ENCODE measurements around the gene ZNF804A. TPM values are rescaled to one million over a fixed set of nuclear protein-coding genes. Genes with fewer than 3 reads are reported as not detected.

ZNF804A gene
- total RNA-seq, 1 donor from 2014 or later = not detected

DNA sequence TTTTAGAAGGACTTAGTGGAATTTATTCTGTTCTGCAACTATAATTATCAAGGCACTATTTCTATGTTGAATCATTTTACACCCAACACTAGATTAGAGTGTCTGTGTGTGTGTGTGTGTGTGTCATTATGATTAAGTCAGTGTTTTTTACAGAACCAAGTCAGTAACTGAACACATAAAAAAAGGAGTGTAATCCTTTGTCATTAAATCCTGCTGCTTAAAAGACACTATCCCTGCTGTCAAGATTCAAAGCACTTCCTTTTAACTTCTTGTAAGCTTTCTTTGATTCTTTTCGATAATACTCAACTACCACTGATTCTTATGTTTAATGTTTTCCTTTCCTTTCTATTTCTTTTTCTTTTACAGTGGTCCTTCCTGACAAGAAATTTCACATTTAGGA lies 306.7 kb downstream of the ZNF804A start:
- H3K9me3 ChIP-seq (ENCODE audit: low read depth) = no peaks in the 10 kb centered on the region
- H3K79me2 ChIP-seq (ENCODE audit: low read depth) = no peaks in the 10 kb centered on the region
- H3K27ac Mint-ChIP-seq = no peak overlapping the region
- peaks cover 3% of the 10 kb centered on the region for H3K4me1 ChIP-seq
- H3K36me3 Mint-ChIP-seq = no peaks in the 10 kb centered on the region
- no peaks in the 10 kb centered on the region for H3K9me3 Mint-ChIP-seq
- peaks cover 12% of the 10 kb centered on the region for H3K4me1 Mint-ChIP-seq
- H3K36me3 ChIP-seq = no peaks in the 10 kb centered on the region
- no peak overlapping the region for H2AFZ ChIP-seq (replicated peaks)
- DNase-seq (ENCODE audit: low spot score) = no peak
- no peaks in the 10 kb centered on the region for H4K20me1 ChIP-seq (ENCODE audit: low read depth)
- no peaks in the 10 kb centered on the region for H3K27me3 Mint-ChIP-seq (ENCODE audit: insufficient read depth, low read depth)
- no peak overlapping the region for H3K4me3 Mint-ChIP-seq
- no peak overlapping the region for H3K9ac ChIP-seq
- no peak overlapping the region for H3K27ac ChIP-seq
- no peak overlapping the region for H3K4me2 ChIP-seq
- no peaks in the 10 kb centered on the region for H3K27me3 ChIP-seq
- TF ChIP-seq EZH2phosphoT487 (IDR thresholded peaks at IDR 0.05) (no peak), EZH2 (IDR thresholded peaks at IDR 0.05) (no peak), CTCF (IDR thresholded peaks at IDR 0.05) (no peak)
- H3F3A ChIP-seq (ENCODE audit: low read depth) = no peaks in the 10 kb centered on the region
- H3K4me3 ChIP-seq = no peak overlapping the region

GRCh38 chr2:184906160-184906559 lies 307.8 kb downstream of the ZNF804A start:
- TF ChIP-seq CTCF (IDR thresholded peaks at IDR 0.05) (no peak), EZH2phosphoT487 (IDR thresholded peaks at IDR 0.05) (no peak), EZH2 (IDR thresholded peaks at IDR 0.05) (no peak)
- no peaks in the 10 kb centered on the region for H3K79me2 ChIP-seq (ENCODE audit: low read depth)
- H2AFZ ChIP-seq (replicated peaks) = no peak overlapping the region
- Mint-ChIP-seq H3K36me3 (no peaks in the 10 kb centered on the region), H3K27me3 (ENCODE audit: insufficient read depth, low read depth) (no peaks in the 10 kb centered on the region), H3K4me1 (peaks cover 12% of the 10 kb centered on the region), H3K9me3 (no peaks in the 10 kb centered on the region), H3K27ac (no peak overlapping the region), H3K4me3 (no peak overlapping the region)
- H3K36me3 ChIP-seq = no peaks in the 10 kb centered on the region
- H4K20me1 ChIP-seq (ENCODE audit: low read depth) = no peaks in the 10 kb centered on the region
- no peak overlapping the region for H3K27ac ChIP-seq
- H3K9me3 ChIP-seq (ENCODE audit: low read depth) = no peaks in the 10 kb centered on the region
- H3K4me2 ChIP-seq = no peak overlapping the region
- no peak overlapping the region for H3K9ac ChIP-seq
- no peaks in the 10 kb centered on the region for H3F3A ChIP-seq (ENCODE audit: low read depth)
- DNase-seq (ENCODE audit: low spot score) = no peak
- no peaks in the 10 kb centered on the region for H3K27me3 ChIP-seq
- H3K4me1 ChIP-seq = peaks cover 3% of the 10 kb centered on the region
- H3K4me3 ChIP-seq = no peak overlapping the region

DNA sequence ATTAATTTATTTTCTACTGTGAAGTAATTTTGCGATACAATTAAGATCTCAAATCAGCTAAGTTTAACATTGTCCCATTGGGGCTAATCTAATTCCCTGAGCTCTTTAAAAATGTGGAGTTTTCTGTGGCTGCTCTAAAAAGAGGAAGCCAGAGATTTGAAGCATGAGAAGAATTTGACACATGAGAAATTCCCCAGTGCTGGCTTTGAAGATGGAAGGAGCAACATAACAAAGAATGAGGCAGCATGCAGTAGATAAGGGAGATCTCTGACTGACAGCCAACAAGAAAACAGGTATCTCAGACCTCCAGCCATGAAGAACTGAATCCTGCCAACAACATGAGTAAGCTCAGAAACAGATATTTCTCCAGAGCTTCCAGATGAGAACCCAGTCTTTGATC lies 308.4 kb downstream of the ZNF804A start:
- no peaks in the 10 kb centered on the region for H3K9me3 Mint-ChIP-seq
- Histone ChIP-seq H3F3A (ENCODE audit: low read depth) (no peaks in the 10 kb centered on the region), H3K4me3 (no peak overlapping the region), H3K27me3 (no peaks in the 10 kb centered on the region), H3K9ac (no peak overlapping the region), H3K27ac (no peak overlapping the region), H3K79me2 (ENCODE audit: low read depth) (no peaks in the 10 kb centered on the region), H3K9me3 (ENCODE audit: low read depth) (no peaks in the 10 kb centered on the region), H4K20me1 (ENCODE audit: low read depth) (no peaks in the 10 kb centered on the region), H3K36me3 (no peaks in the 10 kb centered on the region), H2AFZ (replicated peaks) (no peak overlapping the region), H3K4me2 (no peak overlapping the region), H3K4me1 (peaks cover 3% of the 10 kb centered on the region)
- DNase-seq (ENCODE audit: low spot score) = no peak
- H3K27ac Mint-ChIP-seq = peak overlapping the region; percentile 81
- peaks cover 12% of the 10 kb centered on the region for H3K4me1 Mint-ChIP-seq
- no peaks in the 10 kb centered on the region for H3K36me3 Mint-ChIP-seq
- no peaks in the 10 kb centered on the region for H3K27me3 Mint-ChIP-seq (ENCODE audit: insufficient read depth, low read depth)
- no peak for TF ChIP-seq CTCF (IDR thresholded peaks at IDR 0.05)
- TF ChIP-seq EZH2phosphoT487 (IDR thresholded peaks at IDR 0.05) = no peak
- TF ChIP-seq EZH2 (IDR thresholded peaks at IDR 0.05) = no peak
- H3K4me3 Mint-ChIP-seq = no peak overlapping the region

Data from neural progenitor cell (in vitro differentiated cells).